HG03280 (cell line): ENCODE results near the gene USP9Y.
"Not testable (repeated sequence)": the region's sequence is repeated elsewhere in the genome, so short reads cannot be mapped to it uniquely, and the experiment has no call there.

Source experiments
- ATAC-seq: cut with Tn5 transposase; IDR thresholded peaks from one replicate; pipeline ENCODE4 v1.9.1; 2021; ENCODE audit warnings: mild to moderate bottlenecking, moderate library complexity; ENCODE audit not compliant: unreplicated experiment

Gene USP9Y

GRCh38 chrY:12701181-12701695 lies at the start of gene USP9Y:
Gene USP9Y, plus strand, starts transcription at chrY:12701231. Its CDS starts 8,217 bp downstream, at chrY:12709448.
- no peak for ATAC-seq

- no peak for ATAC-seq
Measured at GRCh38 chrY:12651621-12652036, 49.4 kb upstream of the USP9Y start.

- ATAC-seq, result peak; percentile 45
Measured at GRCh38 chrY:12661745-12662681, 39.0 kb upstream of the USP9Y start.

GRCh38 chrY:12662745-12663591 lies 38.1 kb upstream of the USP9Y start:
- ATAC-seq, result peak; percentile 64

GRCh38 chrY:12663845-12664244 lies 37.2 kb upstream of the USP9Y start:
- ATAC-seq, result not testable (repeated sequence)

- no peak for ATAC-seq
Measured at GRCh38 chrY:12678111-12678510, 22.9 kb upstream of the USP9Y start.

GRCh38 chrY:12681535-12681934 lies 19.5 kb upstream of the USP9Y start:
- no peak for ATAC-seq

- no peak for ATAC-seq
Measured at GRCh38 chrY:12688337-12688736, 12.7 kb upstream of the USP9Y start.

- no peak for ATAC-seq
Measured at GRCh38 chrY:12700087-12700486, 944 bp upstream of the USP9Y start.

GRCh38 chrY:12702174-12702573 lies 1.1 kb downstream of the USP9Y start:
- ATAC-seq, result no peak

GRCh38 chrY:12710460-12710859 lies 9.4 kb downstream of the USP9Y start:
- no peak for ATAC-seq

- no peak for ATAC-seq
Measured at GRCh38 chrY:12715376-12715775, 14.3 kb downstream of the USP9Y start.

- no peak for ATAC-seq
Measured at GRCh38 chrY:12729746-12730145, 28.7 kb downstream of the USP9Y start.

GRCh38 chrY:12733625-12734024 lies 32.6 kb downstream of the USP9Y start:
- peak; percentile 73 for ATAC-seq

GRCh38 chrY:12734051-12734450 lies 33.0 kb downstream of the USP9Y start:
- ATAC-seq, result no peak

- ATAC-seq, result no peak
Measured at GRCh38 chrY:12741414-12741813, 40.4 kb downstream of the USP9Y start.

- ATAC-seq, result no peak
Measured at GRCh38 chrY:12742725-12743124, 41.7 kb downstream of the USP9Y start.

GRCh38 chrY:12744091-12744490 lies 43.1 kb downstream of the USP9Y start:
- ATAC-seq, result no peak

GRCh38 chrY:12749293-12749692 lies 48.3 kb downstream of the USP9Y start:
- ATAC-seq, result no peak

GRCh38 chrY:12752856-12753255 lies 51.8 kb downstream of the USP9Y start:
- no peak for ATAC-seq

- ATAC-seq, result no peak
Measured at GRCh38 chrY:12756021-12756420, 55.0 kb downstream of the USP9Y start.
